ENCODE data around the gene ACOT7. TPM values are rescaled to one million over a fixed set of nuclear protein-coding genes. Genes with fewer than 3 reads are reported as not detected.

ACOT7 gene
- total RNA-seq, 1 donor from 2014 or later: 107 TPM

GRCh38 chr1:6239213-6239752 lies 154.3 kb downstream of the ACOT7 start:
- peak overlapping the region; percentile 87 for H3K4me3 Mint-ChIP-seq
- peaks cover 47% of the 10 kb centered on the region for H3K4me1 Mint-ChIP-seq
- no peak for TF ChIP-seq CTCF (conservative IDR thresholded peaks at IDR 0.05)
- no peak for DNase-seq (ENCODE audit: low read depth, low spot score)
- peaks cover 36% of the 10 kb centered on the region for H3K27me3 Mint-ChIP-seq (ENCODE audit: low read depth)
- no peaks in the 10 kb centered on the region for H3K36me3 Mint-ChIP-seq (ENCODE audit: low read depth)
- no peaks in the 10 kb centered on the region for H3K9me3 Mint-ChIP-seq
- peak overlapping the region; percentile 96 for H3K27ac Mint-ChIP-seq (ENCODE audit: unreplicated experiment)

GRCh38 chr1:6237093-6237492 lies 156.5 kb downstream of the ACOT7 start:
- DNase-seq (ENCODE audit: low read depth, low spot score): no peak
- Mint-ChIP-seq H3K27me3 (ENCODE audit: low read depth) (peaks cover 19% of the 10 kb centered on the region), H3K4me3 (peak overlapping the region; percentile 80), H3K4me1 (peaks cover 58% of the 10 kb centered on the region), H3K9me3 (no peaks in the 10 kb centered on the region), H3K36me3 (ENCODE audit: low read depth) (peaks cover 6% of the 10 kb centered on the region), H3K27ac (ENCODE audit: unreplicated experiment) (no peak overlapping the region)
- no peak for TF ChIP-seq CTCF (conservative IDR thresholded peaks at IDR 0.05)

GRCh38 chr1:6235296-6235677 lies 158.3 kb downstream of the ACOT7 start:
- Mint-ChIP-seq H3K36me3 (ENCODE audit: low read depth) (peaks cover 9% of the 10 kb centered on the region), H3K4me3 (peak overlapping the region; percentile 94), H3K9me3 (no peaks in the 10 kb centered on the region), H3K27me3 (ENCODE audit: low read depth) (peaks cover 5% of the 10 kb centered on the region), H3K27ac (ENCODE audit: unreplicated experiment) (peak overlapping the region; percentile 50), H3K4me1 (peaks cover 45% of the 10 kb centered on the region)
- DNase-seq (ENCODE audit: low read depth, low spot score): no peak
- no peak for TF ChIP-seq CTCF (conservative IDR thresholded peaks at IDR 0.05)

GRCh38 chr1:6234502-6235295 lies 158.9 kb downstream of the ACOT7 start:
- no peak for DNase-seq (ENCODE audit: low read depth, low spot score)
- Mint-ChIP-seq H3K36me3 (ENCODE audit: low read depth) (peaks cover 9% of the 10 kb centered on the region), H3K9me3 (no peaks in the 10 kb centered on the region), H3K27me3 (ENCODE audit: low read depth) (peaks cover 2% of the 10 kb centered on the region), H3K4me1 (peaks cover 39% of the 10 kb centered on the region), H3K4me3 (peak overlapping the region; percentile 94), H3K27ac (ENCODE audit: unreplicated experiment) (peak overlapping the region; percentile 89)
- no peak for TF ChIP-seq CTCF (conservative IDR thresholded peaks at IDR 0.05)

GRCh38 chr1:6233376-6233775 lies 160.2 kb downstream of the ACOT7 start:
- DNase-seq (ENCODE audit: low read depth, low spot score): no peak
- Mint-ChIP-seq H3K4me3 (peak overlapping the region; percentile 94), H3K27me3 (ENCODE audit: low read depth) (no peaks in the 10 kb centered on the region), H3K36me3 (ENCODE audit: low read depth) (peaks cover 9% of the 10 kb centered on the region), H3K27ac (ENCODE audit: unreplicated experiment) (no peak overlapping the region), H3K9me3 (no peaks in the 10 kb centered on the region), H3K4me1 (peaks cover 26% of the 10 kb centered on the region)
- TF ChIP-seq CTCF (conservative IDR thresholded peaks at IDR 0.05): no peak

All from neural crest cell (in vitro differentiated cells).